GM18867 (cell line): ENCODE measurements around the gene E2F6.

Source experiments
- ATAC-seq: cut with Tn5 transposase; IDR thresholded peaks from one replicate; pipeline ENCODE4 v1.9.1; 2021; ENCODE audit warnings: mild to moderate bottlenecking, moderate library complexity; ENCODE audit not compliant: unreplicated experiment

E2F6 gene, protein sequence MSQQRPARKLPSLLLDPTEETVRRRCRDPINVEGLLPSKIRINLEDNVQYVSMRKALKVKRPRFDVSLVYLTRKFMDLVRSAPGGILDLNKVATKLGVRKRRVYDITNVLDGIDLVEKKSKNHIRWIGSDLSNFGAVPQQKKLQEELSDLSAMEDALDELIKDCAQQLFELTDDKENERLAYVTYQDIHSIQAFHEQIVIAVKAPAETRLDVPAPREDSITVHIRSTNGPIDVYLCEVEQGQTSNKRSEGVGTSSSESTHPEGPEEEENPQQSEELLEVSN

DNA sequence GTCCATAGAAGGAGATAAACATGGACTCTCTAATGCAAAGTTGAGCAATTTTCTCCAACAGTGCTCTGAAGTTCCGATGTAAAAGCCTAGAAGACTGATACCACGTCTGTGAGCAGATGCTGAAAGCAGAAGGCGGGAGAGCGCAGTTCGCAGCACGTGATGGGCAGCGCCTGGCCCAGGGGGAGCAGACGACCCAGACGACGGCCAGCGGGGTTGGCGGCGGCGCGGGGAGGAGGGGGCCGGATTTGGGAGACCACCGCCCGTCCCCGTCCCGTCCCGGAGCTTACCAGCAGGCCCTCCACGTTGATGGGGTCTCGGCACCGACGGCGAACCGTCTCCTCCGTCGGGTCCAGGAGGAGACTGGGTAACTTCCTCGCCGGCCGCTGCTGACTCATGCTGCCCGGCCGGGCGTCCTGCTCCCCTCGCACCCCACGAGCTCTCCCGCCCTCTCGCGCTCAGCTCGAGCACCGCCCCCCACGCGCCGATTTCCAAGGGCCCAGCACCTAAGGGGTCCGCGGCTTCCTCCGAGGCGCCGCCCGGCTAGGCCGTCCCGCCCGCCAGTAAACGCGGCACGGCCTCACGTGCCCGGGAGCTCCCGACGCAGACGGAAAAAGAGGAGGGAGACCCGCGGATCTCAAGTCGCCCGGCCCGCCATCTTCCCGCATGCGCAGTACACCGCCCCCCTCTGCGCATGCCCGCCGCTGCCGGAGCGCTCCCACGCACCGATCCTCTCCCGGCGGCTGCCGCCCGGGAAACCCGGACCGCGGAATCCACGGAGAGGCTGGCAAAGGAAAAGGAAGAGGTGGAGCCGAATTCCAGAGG is at the start of gene E2F6:
Gene E2F6, minus strand, starts transcription at position 677 of the 822 bp plus-strand sequence. Its CDS starts 282 bp downstream, at position 395.
- ATAC-seq: peak; percentile 70

DNA sequence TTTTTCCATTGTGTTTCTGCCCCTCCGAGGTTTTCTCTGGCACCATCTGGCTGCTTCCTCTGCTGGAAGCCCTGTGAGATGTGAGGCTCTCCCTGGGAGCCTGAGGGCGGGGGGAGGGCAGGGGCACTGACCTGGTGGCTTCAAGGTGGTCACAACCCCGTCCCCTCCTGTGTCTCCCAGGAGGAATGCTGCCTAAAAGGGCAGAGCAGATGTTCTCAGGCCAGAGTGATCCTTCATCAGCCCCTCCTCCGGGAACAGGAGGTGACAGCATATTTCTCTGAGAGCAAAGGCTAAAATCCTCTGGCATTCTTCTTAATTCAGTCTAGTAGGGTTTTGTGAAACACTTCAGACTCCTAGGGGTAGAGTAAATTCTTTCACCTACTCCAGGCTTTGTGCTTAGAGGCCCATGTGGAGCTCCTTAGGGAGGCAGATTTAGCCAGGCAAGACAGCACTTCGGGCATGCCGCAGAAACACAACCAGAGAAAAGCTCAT is 49.6 kb upstream of the E2F6 start:
- ATAC-seq: no peak

DNA sequence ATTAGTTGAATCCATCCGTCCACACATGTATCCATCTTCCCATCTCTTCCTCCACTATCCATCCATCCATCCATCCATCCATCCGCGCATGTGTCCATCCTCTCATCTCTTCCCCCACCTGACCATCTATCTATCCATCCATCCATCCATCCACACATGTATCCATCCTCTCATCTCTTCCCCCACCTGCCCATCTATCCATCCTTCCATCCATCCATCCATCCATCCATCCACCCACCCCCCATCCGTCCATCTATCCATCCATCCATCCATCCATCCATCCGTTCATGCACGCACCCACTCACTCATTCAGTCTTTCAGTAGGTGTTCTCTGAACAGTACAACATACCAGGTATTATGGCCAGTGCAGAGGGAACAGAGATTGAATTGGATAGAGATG is 48.9 kb upstream of the E2F6 start:
- no peak for ATAC-seq

DNA sequence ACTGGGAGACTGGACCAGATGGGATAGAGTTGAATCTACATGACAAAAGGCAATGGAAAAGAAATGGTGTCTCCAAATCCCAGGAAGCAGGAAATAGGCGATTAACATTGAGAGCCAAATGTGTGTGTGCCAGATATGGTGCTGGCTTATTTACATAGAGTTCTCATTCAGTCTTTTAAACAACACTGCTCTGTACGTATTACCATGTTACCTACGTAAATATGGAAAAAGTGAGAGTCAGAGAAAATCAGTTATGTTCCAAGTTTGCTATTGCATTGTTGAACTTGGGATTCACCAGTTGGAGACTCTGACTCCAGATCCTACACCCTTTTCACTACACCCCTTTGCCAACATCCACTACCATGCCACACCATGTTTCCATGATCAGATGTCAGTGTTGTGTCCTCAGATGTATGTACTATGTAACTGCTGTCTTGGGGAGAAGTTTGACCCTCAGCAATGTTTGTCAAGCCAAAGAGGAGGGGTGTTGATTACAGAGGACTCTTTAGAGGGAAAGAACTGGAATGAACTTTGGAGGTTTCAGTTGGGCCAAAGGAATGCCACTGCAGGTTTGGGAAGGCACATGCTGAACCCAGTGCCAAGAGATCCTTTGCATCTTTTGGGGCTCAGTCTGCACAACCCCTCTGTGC is 48.2 kb upstream of the E2F6 start:
- ATAC-seq: no peak

DNA sequence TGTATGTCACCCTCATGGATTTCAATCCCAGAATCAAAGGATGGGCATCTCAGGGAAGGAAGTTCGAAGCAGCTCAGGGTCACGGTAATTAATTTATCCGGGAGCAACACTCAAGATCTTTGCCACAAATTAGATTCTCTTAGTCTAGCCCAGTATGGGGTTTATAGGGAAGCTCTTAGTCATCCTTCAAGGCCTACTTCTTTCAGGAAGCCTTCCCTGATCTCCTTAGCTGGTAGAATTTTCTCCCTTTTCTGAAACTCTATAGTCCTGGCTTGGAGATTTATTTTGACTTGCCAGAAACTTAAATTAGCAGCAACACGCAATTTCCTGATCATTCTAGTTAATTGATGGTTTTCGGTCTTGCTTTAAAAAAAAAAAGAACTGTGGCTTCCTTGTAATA is 47.4 kb upstream of the E2F6 start:
- no peak for ATAC-seq

DNA sequence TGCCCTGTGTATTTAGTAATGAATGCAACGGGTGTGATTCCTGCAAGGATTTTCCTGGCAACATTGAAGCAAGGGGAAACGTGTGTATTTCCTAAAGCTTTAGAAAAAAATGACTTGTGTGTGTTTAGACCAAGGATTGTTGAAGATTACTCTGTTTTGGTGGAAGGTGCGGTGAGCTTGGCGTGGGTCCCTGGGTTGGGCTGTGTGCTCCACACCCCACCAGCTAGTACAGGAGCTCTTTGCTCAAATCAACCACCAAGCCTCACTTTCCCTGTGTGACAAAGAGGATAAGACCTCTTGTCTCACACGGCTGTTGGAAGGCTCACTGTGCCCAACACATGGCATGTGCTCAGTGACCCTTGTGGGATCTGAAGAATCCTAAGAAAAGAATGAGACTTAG is 46.5 kb upstream of the E2F6 start:
- ATAC-seq: no peak

DNA sequence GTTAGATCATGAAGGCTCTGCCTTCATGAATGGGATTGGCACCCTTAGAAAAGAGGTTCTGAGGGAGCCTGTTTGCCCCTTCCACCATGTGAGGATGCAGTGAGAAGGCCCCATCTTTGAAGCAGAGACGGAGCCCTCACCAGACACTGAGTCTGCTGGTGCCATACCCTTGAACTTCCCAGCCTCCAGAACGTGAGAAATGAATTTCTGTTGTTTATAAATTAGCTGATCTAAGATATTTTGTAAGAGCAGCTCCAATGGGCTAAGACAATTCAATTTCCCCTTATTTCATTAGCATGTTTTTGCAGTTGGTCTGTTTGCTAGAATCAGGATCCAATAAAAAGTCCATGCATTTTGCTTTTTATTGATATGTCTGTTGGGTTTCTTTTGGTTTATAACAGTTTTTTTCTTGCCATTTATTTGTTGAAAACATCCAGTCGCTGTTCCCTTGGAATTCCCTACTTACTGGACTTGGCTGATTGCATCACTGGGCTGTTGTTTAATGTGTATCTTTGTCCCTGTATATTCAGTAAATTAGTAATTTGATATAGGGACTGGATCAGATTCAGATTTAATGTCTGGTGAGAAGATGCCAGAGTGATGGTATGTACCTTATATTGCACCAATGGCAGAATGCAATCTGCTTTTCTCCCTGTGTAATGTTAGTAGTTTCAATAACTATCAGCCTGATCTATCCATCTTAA is 43.8 kb upstream of the E2F6 start:
- no peak for ATAC-seq

DNA sequence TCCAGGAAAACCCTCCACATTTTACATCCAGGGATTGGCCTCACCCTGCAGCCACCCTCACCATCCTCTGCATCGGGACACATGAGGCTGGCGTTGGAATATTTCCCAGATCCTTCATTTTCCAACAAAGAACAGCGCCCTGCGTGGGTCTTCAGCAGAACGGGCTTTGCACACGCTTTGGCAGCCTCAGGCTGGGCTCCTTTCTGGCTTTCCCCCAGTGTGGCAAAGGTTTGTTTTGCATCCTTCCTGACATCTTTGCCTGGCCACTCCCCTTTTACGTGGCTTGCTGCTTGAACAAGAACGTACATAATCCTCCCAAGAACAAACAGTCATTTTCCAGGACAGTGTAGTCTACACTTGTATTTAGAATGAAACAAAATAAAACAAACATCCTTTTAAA is 42.3 kb upstream of the E2F6 start:
- ATAC-seq: no peak

DNA sequence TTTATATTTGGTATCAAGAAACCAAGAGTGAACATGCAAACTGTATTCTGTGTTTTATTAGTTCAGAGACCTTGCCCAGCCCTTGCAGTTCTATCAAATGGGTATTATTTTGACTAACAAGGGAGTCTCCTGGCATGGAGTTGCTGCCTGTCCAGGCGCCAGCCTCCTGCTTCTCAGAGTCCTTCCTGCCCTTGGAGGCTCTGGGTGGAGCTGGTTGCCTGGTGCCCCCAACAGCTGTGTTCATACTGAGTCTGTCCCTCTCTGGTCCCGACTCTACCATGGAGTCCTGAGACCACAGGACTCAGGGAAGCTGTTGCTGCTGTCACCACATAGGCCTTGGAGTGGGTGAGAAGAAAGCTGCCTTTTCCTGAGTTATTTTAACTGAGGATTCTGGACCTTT is 41.6 kb upstream of the E2F6 start:
- no peak for ATAC-seq

DNA sequence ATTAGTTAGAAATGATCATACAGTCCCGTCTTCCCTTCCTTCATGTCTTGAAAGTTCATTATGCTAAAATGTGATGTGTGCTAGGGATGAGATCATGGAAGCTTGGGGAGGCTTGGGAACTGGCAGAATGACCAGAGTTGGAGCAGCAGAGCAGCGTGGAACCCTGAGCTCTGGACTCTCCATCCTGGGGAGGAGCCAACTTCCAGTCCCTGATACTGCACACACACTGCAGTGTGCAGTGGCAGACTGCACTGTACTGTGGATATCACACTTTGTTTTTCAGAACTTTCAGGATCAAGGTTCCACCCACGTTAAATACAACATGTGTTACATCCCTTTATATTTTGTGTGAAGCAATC is 40.6 kb upstream of the E2F6 start:
- no peak for ATAC-seq

DNA sequence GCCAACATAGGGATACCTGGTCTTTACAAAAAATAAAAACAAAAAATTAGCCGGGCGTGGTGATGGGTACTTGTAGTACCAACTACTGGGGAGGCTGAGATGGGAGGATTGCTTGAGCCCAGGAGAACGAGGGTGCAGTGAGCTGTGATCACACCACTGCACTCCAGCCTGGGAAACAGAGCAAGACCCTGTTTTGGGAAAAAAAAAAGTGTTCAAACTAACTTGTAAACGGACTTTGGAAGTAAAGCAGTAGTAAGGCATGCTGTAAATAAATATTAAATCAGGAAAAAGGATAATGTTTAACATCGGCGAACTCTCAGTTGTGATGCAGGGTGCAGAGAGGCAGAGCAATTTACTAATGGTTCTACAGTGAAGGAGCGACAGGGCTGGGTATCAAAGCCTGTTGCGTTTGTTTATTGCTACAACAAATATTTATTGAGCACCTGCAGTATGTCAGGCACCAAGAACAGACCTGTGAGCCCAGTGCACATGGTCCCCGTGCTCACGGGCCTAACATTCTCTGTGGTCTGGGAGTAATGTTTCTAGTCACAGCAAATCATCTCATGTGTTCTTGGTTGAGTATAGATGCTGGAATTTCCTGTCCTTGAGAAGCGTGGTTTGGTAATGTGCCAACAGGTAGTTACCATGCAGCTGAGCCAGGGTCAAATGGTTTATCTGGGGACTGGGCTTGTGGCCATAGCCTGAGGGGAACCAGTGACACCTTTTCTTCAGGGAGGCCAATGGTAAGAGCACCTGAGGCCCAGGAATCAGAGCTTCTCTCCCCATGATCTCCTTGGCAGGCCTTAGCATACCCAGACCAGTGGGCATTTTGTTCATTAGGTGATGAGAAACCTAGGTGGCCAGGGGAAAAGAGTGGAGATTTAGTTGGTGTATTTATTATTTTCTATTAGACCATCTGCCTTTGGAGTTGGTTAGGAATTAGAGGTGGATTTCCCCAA is 40.0 kb upstream of the E2F6 start:
- peak; percentile 81 for ATAC-seq

DNA sequence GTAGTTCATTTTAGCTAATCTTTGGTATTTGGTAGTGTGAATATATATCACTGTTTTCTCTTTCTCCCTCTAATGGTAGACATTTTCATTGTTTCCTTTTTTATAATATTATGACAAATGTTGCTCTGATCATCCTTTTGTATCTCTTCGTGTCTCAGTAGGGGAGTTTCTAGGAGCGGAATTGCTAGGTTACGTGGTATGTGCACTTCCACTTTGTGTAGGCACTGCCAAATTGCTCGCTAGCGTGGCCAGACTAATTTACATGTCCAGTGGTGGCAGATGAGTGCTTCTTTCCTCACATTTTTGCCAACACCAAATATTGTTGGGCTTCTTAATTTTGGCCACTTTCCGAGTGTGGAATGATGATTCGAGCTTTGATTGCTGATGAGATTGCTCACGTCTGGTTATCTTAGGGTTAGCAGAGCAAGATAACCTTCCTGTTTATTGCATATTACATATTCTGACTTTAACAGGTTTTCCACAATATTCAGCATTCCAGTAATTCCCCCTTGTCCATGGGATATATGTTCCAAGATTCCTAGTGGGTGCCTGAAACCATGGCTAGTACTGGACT is 37.5 kb upstream of the E2F6 start:
- no peak for ATAC-seq

DNA sequence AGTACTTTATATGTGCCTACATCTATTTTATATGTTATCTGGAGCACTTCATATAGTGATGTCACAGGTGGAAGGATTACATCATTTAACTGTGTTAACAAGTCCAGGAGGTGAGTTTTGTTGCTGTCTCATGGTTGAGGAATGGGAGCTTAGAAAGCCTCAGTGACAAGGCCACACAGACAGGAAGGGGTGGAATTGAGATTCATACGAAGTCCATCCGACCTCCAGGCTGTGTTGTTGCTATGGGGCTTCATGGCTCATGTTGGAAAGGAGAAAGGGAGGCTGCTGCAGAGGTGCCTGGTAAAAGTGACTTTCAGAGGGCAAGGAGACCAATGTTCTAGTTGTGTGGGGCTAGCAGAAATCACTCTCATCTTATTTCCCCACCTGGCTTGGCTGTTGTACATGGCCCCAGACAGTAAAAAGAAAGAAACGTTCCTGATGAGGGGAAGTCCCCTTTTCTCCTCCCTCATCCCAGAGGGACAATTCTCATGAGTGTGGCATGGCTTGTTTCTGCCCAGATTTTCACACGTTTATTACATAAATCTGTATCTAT is 36.9 kb upstream of the E2F6 start:
- no peak for ATAC-seq

DNA sequence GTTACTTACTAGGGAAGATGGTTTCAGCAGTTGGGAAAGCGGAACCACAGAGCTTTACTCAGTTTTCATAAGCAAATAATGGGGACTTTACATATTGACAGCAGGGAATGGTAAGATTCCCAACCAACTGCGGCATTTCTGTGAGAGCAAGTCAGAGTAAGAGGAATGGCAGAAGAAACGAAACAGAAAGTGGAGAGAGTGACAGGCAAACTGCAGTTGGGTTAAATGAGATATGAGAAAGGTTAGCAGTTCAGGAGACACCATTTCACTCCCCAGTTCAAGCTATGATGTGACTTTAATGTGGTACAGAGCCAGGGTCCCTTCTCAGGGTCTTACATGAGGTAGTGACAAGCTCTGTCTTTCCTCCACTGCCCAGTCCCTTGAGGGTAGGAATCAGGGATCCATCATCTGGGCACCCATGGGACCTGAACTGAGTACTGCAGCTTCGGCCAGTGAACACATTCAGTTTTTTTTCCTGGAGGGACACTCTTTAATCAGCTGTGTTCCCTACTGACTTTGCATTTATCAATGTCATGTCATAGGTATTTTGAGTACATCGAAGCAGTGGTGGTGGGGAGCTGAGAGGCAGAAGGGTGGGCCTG is 34.8 kb upstream of the E2F6 start:
- peak; percentile 58 for ATAC-seq

DNA sequence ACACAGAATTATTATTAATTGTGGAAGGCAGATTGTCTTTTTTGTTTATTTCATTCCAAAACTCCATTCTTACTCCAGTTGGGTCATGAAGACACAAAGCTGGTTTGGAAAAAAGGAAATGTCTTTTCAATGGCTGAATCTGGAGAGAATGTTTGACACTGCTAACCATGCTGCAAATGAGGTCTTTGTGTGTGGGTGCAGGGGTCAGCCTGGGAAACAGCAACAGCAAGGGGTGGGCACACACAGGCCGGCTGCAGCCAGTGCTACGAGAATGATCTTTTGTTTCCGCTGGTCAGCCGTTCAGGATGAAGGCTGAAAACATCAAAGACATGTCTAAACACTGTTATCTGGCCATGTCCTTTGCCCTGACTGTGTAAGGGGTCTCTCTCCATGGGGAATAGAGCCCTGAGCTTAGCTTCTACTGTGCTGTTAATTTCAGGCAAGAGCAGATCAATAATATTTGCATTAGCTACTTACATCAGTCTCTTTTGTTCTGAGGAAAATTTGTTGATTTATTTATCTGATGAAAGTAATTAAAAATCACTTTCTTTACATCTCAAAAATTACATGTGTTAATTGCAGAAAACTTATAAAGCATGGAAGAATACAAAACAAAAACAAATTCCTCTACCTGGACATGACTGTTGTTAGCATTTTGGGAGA is 33.3 kb upstream of the E2F6 start:
- ATAC-seq: no peak

DNA sequence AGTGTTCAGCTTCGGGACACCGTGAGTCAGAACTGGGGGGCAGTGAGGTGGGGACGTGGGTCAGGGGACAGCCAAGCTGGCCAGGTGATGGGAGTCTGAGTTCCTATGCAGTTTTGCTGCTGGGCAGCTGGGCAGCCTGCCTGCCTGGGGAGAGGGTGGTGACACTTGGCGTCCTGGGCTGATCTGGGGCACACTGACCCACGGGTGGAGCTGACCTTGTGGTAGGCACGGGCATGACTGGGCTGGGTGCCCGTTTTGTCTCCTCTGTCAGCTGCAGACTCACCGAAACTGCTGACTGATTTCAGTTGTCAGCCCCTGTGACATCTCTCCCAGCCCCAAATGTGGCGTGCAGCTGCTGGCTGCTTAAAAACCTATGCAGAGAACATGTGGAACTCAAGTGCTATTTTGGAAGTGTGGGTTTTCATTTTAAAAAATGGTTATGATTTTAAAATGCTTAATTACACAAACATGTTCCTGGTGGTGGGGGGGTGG is 32.6 kb upstream of the E2F6 start:
- peak; percentile 96 for ATAC-seq

DNA sequence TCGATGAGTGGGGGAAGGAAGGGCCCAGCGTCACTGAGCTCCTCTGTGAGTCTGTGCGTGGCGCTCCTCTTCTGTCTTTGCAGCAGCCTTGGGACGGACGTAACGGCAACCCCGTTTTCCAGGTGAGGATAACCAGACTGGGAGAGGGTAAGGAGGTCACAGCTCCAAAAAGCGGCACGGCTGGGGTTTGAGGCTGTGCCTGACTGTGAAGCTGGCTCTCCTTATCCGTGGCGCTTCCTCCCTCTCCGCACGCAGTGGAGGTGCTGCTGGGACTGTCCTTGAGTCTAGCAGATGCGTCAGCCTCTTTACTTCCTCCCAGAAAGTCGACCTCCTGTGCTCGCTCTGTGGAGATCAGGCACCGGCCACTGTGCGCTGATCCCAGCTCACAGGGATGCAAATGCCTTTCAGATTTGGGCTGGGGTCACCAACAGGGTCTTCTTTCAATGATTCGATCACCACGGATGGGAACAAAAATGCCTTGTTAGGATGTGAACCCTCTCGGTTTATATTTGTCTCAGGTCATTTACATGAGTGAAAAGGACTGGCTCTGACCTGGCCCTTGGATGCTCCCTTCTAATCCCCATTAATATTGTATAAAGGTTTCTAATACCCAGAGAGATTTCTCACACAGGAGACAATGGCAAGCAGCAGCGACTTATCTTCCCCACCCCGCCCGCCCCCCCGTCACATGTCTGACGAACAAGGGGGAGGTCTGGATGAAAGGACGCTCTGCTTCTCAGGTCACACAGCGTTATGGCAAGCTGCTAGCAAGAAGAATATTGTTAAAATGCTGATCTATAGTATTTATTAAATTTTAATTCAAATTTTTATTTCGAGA is 30.1 kb upstream of the E2F6 start:
- no peak for ATAC-seq
